GM18508 (cell line): ENCODE data around the gene TPPP.

Source experiments
- ATAC-seq: cut with Tn5 transposase; IDR thresholded peaks from one replicate; pipeline ENCODE4 v1.9.1; 2021; ENCODE audit warnings: moderate number of reproducible peaks; ENCODE audit not compliant: insufficient read depth, unreplicated experiment

TPPP gene

GRCh38 chr5:668283-668995 lies 24.7 kb downstream of the TPPP start:
- no peak for ATAC-seq

- ATAC-seq: no peak
Measured at GRCh38 chr5:666816-667498, 26.2 kb downstream of the TPPP start.

- ATAC-seq: no peak
Measured at GRCh38 chr5:665956-666711, 27.0 kb downstream of the TPPP start.

GRCh38 chr5:665541-665955 lies 27.6 kb downstream of the TPPP start:
- no peak for ATAC-seq

GRCh38 chr5:664994-665360 lies 28.2 kb downstream of the TPPP start:
- no peak for ATAC-seq

GRCh38 chr5:664343-664993 lies 28.7 kb downstream of the TPPP start:
- no peak for ATAC-seq

- no peak for ATAC-seq
Measured at GRCh38 chr5:663436-664342, 29.5 kb downstream of the TPPP start.

GRCh38 chr5:662751-663435 lies 30.3 kb downstream of the TPPP start:
- ATAC-seq: no peak

GRCh38 chr5:661891-662750 lies 31.0 kb downstream of the TPPP start:
- no peak for ATAC-seq

- ATAC-seq: no peak
Measured at GRCh38 chr5:660491-661030, 32.6 kb downstream of the TPPP start.

- no peak for ATAC-seq
Measured at GRCh38 chr5:659496-660263, 33.5 kb downstream of the TPPP start.

- no peak for ATAC-seq
Measured at GRCh38 chr5:658103-658502, 35.0 kb downstream of the TPPP start.

GRCh38 chr5:657570-657969 lies 35.6 kb downstream of the TPPP start:
- ATAC-seq: no peak

- ATAC-seq: no peak
Measured at GRCh38 chr5:655406-655805, 37.7 kb downstream of the TPPP start.

- ATAC-seq: no peak
Measured at GRCh38 chr5:654071-654778, 38.9 kb downstream of the TPPP start.

- no peak for ATAC-seq
Measured at GRCh38 chr5:652773-653350, 40.3 kb downstream of the TPPP start.
